Endothelial cell of umbilical vein (primary cell): ENCODE data around the gene SGSM2.

ENCODE experiments used
- EZH2 ChIP-seq: IDR thresholded peaks from 2 replicates; pipeline ENCODE4 v1.6.1; 2012; ENCODE audit warnings: borderline replicate concordance, low read depth, mild to moderate bottlenecking, moderate library complexity, low read length, inconsistent platforms; ENCODE audit not compliant: severe bottlenecking
- GATA2 ChIP-seq: IDR thresholded peaks from 2 replicates; pipeline ENCODE4 v1.7.0; 2011; ENCODE audit warnings: low read depth, mild to moderate bottlenecking, moderate library complexity, mixed read lengths, low read length; ENCODE audit not compliant: insufficient read length, insufficient read depth
- JUN ChIP-seq: IDR thresholded peaks from 2 replicates; pipeline ENCODE4 v1.6.1; 2011; ENCODE audit warnings: borderline replicate concordance, low read depth; ENCODE audit not compliant: insufficient read length, insufficient read depth
- MYC ChIP-seq: IDR thresholded peaks from one replicate; pipeline ENCODE4 v1.6.1; 2011; ENCODE audit warnings: mild to moderate bottlenecking, low read depth, low read length
- POLR2A ChIP-seq: IDR thresholded peaks from 2 replicates; pipeline ENCODE4 v1.6.1; 2012; ENCODE audit warnings: low read depth, mild to moderate bottlenecking, control low read depth, low read length
- POLR2AphosphoS5 ChIP-seq: IDR thresholded peaks from 2 replicates; pipeline ENCODE4 v1.6.1; 2012; ENCODE audit warnings: low read depth, mild to moderate bottlenecking, control low read depth, low read length, moderate library complexity; ENCODE audit not compliant: insufficient read depth
- TF ChIP-seq, protein P1 (sequence below), 2 donors: IDR thresholded peaks; 1 replicate in 1 of 2; 2 replicates in 1 of 2; pipeline ENCODE4 v1.5.1; 2011; ENCODE audit warnings: low read length in 2 of 2, mild to moderate bottlenecking in 2 of 2, moderate library complexity in 2 of 2, control low read depth in 1 of 2, inconsistent platforms in 1 of 2, low read depth in 1 of 2; ENCODE audit not compliant: insufficient read depth in 1 of 2; ENCODE audit errors: extremely low read depth in 1 of 2

DNA sequence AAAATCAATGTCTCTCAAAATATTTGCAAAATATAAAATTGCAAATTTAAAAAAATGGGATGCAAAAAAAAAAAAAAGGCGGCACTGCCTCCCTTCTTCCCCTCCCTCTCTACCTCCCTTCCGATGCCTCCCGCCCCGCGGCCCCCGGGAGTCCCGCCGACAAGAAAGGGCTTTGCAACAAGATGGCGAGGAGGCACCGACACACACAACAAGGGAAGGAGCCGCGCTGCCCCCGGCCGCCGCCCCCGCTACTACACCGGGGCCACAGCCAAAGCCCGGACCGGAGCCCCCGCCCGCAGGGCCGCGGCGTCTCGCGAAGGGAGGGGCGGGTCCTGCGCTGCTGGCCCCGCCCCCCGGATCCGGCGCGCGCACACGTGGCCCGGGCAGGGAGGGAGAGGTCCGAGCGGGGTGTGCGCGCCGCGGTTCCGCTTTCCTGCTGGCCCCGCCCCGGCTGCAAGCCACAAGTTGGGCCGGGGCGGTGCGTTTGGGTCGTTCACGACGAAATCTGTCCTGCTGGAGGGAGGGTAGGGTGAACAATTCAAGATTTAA lies 63.6 kb downstream of the SGSM2 start, which contains the start of gene MNT:
- TF ChIP-seq, protein P1, sequence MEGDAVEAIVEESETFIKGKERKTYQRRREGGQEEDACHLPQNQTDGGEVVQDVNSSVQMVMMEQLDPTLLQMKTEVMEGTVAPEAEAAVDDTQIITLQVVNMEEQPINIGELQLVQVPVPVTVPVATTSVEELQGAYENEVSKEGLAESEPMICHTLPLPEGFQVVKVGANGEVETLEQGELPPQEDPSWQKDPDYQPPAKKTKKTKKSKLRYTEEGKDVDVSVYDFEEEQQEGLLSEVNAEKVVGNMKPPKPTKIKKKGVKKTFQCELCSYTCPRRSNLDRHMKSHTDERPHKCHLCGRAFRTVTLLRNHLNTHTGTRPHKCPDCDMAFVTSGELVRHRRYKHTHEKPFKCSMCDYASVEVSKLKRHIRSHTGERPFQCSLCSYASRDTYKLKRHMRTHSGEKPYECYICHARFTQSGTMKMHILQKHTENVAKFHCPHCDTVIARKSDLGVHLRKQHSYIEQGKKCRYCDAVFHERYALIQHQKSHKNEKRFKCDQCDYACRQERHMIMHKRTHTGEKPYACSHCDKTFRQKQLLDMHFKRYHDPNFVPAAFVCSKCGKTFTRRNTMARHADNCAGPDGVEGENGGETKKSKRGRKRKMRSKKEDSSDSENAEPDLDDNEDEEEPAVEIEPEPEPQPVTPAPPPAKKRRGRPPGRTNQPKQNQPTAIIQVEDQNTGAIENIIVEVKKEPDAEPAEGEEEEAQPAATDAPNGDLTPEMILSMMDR (IDR thresholded peaks at IDR 0.05; ENCODE audit: extremely low read depth in 1 of 2, insufficient read depth in 1 of 2, low read depth in 1 of 2, low read length in 2 of 2), result no peak
- TF ChIP-seq GATA2 (no peak), EZH2 (no peak), POLR2AphosphoS5 (no peak), POLR2A (no peak), MYC (peak; percentile 51), JUN (no peak)
